Body of pancreas (tissue), 4 donors: Measurements from ENCODE around the gene CHST5. TPM values are rescaled to one million over a fixed set of nuclear protein-coding genes. Genes with fewer than 3 reads are reported as not detected.
"Not testable (repeated sequence)": the region's sequence is repeated elsewhere in the genome, so short reads cannot be mapped to it uniquely, and the experiment has no call there.

Experiments used
- ATAC-seq: fragments of 150-250 bp; one replicate; pipeline ENCODE4 v1.9.1; 2016
- DNase-seq, 4 donors: peaks; one replicate each; pipeline ENCODE4 v3.0.0-alpha.2; 2019
- H3K27ac ChIP-seq, 4 donors: fragments of 200-600 bp; sonication (generic); 1 replicate in 3 of 4; 2 replicates in 1 of 4; pipeline versions ENCODE4 v1.5.1 to v1.6.1; 2016 to 2019; ENCODE audit warnings: mild to moderate bottlenecking in 1 of 4, mixed read lengths in 1 of 4, moderate library complexity in 1 of 4
- H3K27me3 ChIP-seq, 2 donors: fragments of 200-600 bp; sonication (generic); one replicate each; pipeline ENCODE4 v1.6.0; 2016; ENCODE audit warnings: mild to moderate bottlenecking in 1 of 2
- H3K36me3 ChIP-seq, 2 donors: fragments of 200-600 bp; sonication (generic); replicated peaks in 1 of 2; 2 replicates each; pipeline ENCODE4 v1.5.1; 2016; ENCODE audit warnings: low read depth in 2 of 2; ENCODE audit not compliant: insufficient read depth in 1 of 2
- H3K4me1 ChIP-seq: fragments of 200-600 bp; sonication (generic); one replicate; pipeline ENCODE4 v1.6.0; 2016
- H3K4me3 ChIP-seq, 2 donors: fragments of 200-600 bp; sonication (generic); 1 replicate in 1 of 2; 2 replicates in 1 of 2; pipeline ENCODE4 v1.5.1; 2016 to 2019
- H3K9me3 ChIP-seq, 3 donors: fragments of 200-600 bp; sonication (generic); 1 replicate in 2 of 3; 2 replicates in 1 of 3; pipeline ENCODE4 v1.5.1; 2016
- POLR2A ChIP-seq, 3 donors: fragments of 450-650 bp; IDR thresholded peaks; one replicate each; pipeline ENCODE4 v1.6.1; 2016; ENCODE audit warnings: antibody characterized with exemption in 3 of 3, mild to moderate bottlenecking in 2 of 3
- WGBS, 2 donors: methylation state at CpG; one replicate each; pipeline ENCODE4 v1.1.5; 2017; 5-methylcytosine and 5-hydroxymethylcytosine counted together
- intact Hi-C: fragments of 100-400 bp; cut with DNase I; formaldehyde crosslinking; loops from one replicate; pipeline ENCODE4 v1.15.1; 2023
- total RNA-seq, 2 donors: library from RNA; depleted of rRNA; stranded (reverse); fragments of >200 nt; gene quantifications; one replicate each; pipeline ENCODE4 v1.1.0, GENCODE V29; 2016
- TF ChIP-seq, protein P1 (sequence below), 7 experiments: fragments of 450-650 bp in 4 of 7; fragments of 200-600 bp in 3 of 7; sonication (generic) in 3 of 7; IDR thresholded peaks; one replicate each; pipeline ENCODE4 v1.5.1; 2016 to 2019; ENCODE audit warnings: antibody characterized with exemption in 7 of 7

The CHST5 gene
- total RNA-seq, 2 donors from 2014 or later = not detected

DNA sequence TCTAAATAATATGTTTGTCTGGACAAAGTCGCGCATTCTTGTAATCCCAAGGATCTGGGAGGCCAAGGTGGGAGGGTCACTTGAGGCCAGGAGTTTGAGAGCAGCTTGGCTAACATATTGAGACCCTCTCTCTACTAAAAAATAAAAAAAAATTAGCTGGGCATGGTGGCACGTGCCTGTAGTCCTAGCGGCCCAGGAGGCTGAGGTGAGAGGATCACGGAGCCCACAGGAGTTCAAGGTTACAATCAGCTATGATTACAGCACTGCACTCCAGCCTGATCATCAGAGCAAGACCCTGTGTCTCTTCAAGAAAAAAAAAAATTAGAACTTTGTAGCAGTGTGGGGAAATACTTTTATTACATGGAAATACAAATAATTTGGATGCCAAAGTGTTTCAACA, 34.5 kb downstream of the CHST5 start:
- H3K27me3 ChIP-seq = no peaks in the 10 kb centered on the region
- no peak overlapping the region for H3K4me3 ChIP-seq
- no peaks in the 10 kb centered on the region for H3K36me3 ChIP-seq
- no peak for ATAC-seq
- no peak overlapping the region for H3K27ac ChIP-seq
- intact Hi-C loops = no loop called here
- 72 to 75% methylated on average over 5 of the region's 5 CpGs for WGBS, 2 donors
- no peak for TF ChIP-seq POLR2A (IDR thresholded peaks at IDR 0.05)
- TF ChIP-seq, protein P1, sequence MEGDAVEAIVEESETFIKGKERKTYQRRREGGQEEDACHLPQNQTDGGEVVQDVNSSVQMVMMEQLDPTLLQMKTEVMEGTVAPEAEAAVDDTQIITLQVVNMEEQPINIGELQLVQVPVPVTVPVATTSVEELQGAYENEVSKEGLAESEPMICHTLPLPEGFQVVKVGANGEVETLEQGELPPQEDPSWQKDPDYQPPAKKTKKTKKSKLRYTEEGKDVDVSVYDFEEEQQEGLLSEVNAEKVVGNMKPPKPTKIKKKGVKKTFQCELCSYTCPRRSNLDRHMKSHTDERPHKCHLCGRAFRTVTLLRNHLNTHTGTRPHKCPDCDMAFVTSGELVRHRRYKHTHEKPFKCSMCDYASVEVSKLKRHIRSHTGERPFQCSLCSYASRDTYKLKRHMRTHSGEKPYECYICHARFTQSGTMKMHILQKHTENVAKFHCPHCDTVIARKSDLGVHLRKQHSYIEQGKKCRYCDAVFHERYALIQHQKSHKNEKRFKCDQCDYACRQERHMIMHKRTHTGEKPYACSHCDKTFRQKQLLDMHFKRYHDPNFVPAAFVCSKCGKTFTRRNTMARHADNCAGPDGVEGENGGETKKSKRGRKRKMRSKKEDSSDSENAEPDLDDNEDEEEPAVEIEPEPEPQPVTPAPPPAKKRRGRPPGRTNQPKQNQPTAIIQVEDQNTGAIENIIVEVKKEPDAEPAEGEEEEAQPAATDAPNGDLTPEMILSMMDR (IDR thresholded peaks at IDR 0.05) = no peak
- no peaks in the 10 kb centered on the region for H3K9me3 ChIP-seq
- no peak for DNase-seq
- peaks cover 18% of the 10 kb centered on the region for H3K4me1 ChIP-seq

DNA sequence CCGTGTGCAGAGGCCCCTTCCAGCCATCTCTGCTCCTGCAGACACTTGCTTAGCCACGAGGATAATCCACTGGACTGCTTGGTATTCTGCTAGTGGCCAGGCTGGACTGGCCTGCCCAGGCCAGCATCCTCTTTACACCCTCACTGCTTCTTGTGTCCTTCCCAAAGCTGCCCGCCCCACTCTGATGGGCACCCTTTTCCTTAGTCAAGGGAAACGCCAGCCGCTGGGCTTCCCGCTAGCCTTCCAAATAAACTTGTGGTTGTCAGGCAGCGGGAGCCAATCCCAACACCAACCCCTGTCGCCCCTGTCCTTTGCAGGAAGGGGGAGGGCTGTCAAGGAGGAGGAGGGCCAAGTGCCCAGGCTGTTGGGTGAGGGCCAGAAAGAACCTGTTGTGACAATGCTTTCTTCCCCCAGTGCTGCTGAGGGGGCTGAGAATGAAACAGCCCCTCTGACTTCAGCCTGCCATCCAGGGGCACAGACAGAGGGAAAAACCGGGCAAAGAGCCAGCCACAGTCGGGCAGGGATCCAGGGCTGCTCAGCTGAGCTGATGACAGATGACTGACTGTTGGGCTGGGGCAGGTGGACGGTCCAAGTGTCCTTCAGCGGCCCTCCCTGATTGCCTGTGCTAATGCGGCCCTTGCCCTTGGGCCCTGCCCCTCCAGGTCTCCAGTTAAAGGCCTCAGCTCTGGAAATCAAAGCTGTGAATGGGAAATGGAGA, 37.1 kb downstream of the CHST5 start:
- H3K27ac ChIP-seq, H3K27me3 ChIP-seq, H3K4me3 ChIP-seq, H3K36me3 ChIP-seq, intact Hi-C loops, H3K9me3 ChIP-seq: not testable (repeated sequence)
- H3K4me1 ChIP-seq = peaks cover 31% of the 10 kb centered on the region
- DNase-seq (peak; percentile 52 to 82 (median 66)), ATAC-seq (peak; percentile 40)
- 22 to 43% methylated on average over 5 to 9 of the region's 13 CpGs for WGBS, 2 donors

DNA sequence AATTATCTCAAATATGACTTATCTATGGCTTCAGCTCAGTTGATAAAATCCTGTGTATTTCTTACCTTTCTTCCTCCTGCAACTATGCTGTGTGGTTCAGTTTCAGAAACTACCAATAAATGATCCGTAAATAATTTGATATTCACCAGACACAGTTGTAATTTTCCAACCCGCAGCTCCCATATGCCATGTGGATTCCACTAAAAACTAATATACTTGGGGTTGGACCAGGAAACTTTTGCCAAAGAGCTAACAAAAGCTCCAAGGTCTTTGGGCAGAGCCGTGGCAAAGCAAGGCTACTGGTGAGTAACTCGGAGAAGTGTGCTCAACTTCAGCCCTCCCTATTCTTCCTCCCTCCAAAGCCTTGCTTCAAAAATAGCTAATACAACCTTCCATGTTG, 38.4 kb downstream of the CHST5 start:
- DNase-seq = peak in 3 of 4 donors; percentile 47 to 48 (median 48)
- Histone ChIP-seq H3K4me1 (peaks cover 31% of the 10 kb centered on the region), H3K27me3 (peaks cover 0 to 3% of the 10 kb centered on the region in 2 donors), H3K27ac (peak overlapping the region in 2 of 4 donors; percentile 3 to 43), H3K9me3 (no peaks in the 10 kb centered on the region), H3K4me3 (no peak overlapping the region), H3K36me3 (no peaks in the 10 kb centered on the region)
- TF ChIP-seq, protein P1 (IDR thresholded peaks at IDR 0.05) = no peak
- TF ChIP-seq POLR2A (IDR thresholded peaks at IDR 0.05) = no peak
- intact Hi-C loops = no loop called here
- WGBS, 2 donors = 22 to 31% methylated on average over 4 of the region's 4 CpGs
- no peak for ATAC-seq

DNA sequence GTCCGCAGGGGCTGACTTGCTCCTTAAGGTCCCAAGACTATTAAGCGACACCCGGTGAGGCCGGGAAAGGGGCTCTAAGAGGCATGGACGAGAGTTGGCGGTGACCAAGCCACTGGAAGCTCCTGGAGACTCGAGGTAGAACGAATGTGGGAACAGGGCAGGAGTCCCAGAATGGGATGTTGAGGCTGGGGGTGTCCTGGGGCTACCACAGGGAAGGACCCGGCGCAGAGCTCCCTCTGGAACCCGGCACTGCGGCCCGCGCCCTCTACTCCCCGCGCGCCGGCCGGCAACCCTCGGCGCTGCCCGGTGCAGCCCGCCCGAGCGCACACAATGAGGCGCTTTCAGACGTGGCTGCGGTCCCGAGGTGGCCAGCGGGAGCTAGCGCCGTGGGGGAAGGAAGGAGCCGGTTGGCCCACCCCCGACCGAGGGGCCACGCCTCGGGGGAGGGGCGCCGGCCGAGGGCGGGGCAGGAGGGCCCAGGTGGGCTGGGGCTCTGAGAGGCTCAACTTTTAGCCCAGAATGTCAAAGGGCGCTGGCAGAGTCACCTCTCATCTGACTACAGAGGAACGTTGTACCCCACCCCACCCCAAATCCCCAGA, 40.7 kb downstream of the CHST5 start, which contains the start of gene CHST6:
Gene CHST6 (minus strand): TSS at position 366 of the 599 bp plus-strand sequence. CDS start 15,613 bp downstream, outside the sequence.
- H3K9me3 ChIP-seq = no peaks in the 10 kb centered on the region
- H3K4me3 ChIP-seq = no peak within 1 kb of the TSS
- no peak within 1 kb of the TSS for H3K27ac ChIP-seq
- H3K36me3 ChIP-seq = no peaks in the 10 kb centered on the region
- intact Hi-C loops = no loop called here
- peaks cover 0 to 3% of the 10 kb centered on the region in 2 donors for H3K27me3 ChIP-seq
- peaks cover 31% of the 10 kb centered on the region for H3K4me1 ChIP-seq
- ATAC-seq = peak; percentile 61
- DNase-seq = peak in 3 of 4 donors; percentile 11 to 38 (median 25)
- TF ChIP-seq, protein P1 (IDR thresholded peaks at IDR 0.05) = no peak
- no peak for TF ChIP-seq POLR2A (IDR thresholded peaks at IDR 0.05)
- WGBS, 2 donors = 7 to 8% methylated on average over 7 to 37 of the region's 43 CpGs

DNA sequence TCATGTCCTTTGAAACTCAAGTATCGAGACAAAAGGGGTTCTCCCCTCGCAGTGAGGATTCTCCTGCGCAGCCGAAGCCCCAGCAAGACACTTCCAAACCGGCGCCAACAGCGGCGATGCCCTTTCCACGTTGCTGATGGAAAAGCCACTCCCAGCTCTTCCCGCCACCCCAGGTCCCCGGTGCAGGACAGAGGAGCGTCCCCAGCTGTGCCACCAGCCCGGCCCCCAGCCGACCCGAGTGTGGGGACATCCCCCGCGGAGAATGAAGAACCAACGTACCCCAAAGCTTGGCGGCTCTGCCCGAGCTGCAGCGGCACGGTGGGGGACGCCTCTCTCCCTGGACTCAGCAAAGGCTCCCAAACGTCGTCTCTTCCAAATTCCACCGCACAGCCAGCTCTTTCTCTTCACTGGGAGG, 41.2 kb downstream of the CHST5 start:
- H3K4me1 ChIP-seq = peaks cover 31% of the 10 kb centered on the region
- ATAC-seq (peak; percentile 33), DNase-seq (no peak)
- no peaks in the 10 kb centered on the region for H3K36me3 ChIP-seq
- intact Hi-C loops = no loop called here
- no peak overlapping the region for H3K27ac ChIP-seq
- no peaks in the 10 kb centered on the region for H3K9me3 ChIP-seq
- TF ChIP-seq, protein P1 (IDR thresholded peaks at IDR 0.05) = no peak
- no peak for TF ChIP-seq POLR2A (IDR thresholded peaks at IDR 0.05)
- peaks cover 0 to 3% of the 10 kb centered on the region in 2 donors for H3K27me3 ChIP-seq
- no peak overlapping the region for H3K4me3 ChIP-seq
- 13 to 18% methylated on average over 9 to 26 of the region's 26 CpGs for WGBS, 2 donors
